Heart right ventricle (tissue), 16 donors: Measurements from ENCODE around the gene SSX2B. TPM values are rescaled to one million over a fixed set of nuclear protein-coding genes. Genes with fewer than 3 reads are reported as not detected.
"Not testable (repeated sequence)": the region's sequence is repeated elsewhere in the genome, so short reads cannot be mapped to it uniquely, and the experiment has no call there.

Source experiments
- ATAC-seq, 8 donors: fragments of 200-7000 bp; cut with Tn5 transposase; one replicate each; pipeline ENCODE4 v1.9.1; 2020; ENCODE audit warnings: mild to moderate bottlenecking in 8 of 8, moderate library complexity in 8 of 8, moderate number of reproducible peaks in 1 of 8
- DNase-seq, 2 donors: peaks; one replicate each; pipeline ENCODE4 v3.0.0-alpha.2; 2020
- H3K27ac ChIP-seq, 10 donors: fragments of 200-600 bp; sonication (generic) in 2 of 10; one replicate each; pipeline versions ENCODE4 v1.5.0 to v1.8.0; 2020 to 2022; ENCODE audit warnings: mild to moderate bottlenecking in 3 of 10
- H3K27me3 ChIP-seq, 7 donors: fragments of 200-600 bp; one replicate each; pipeline ENCODE4 v1.8.0; 2021 to 2022; ENCODE audit warnings: mild to moderate bottlenecking in 2 of 7
- H3K36me3 ChIP-seq, 9 donors: fragments of 200-600 bp; sonication (generic) in 1 of 9; one replicate each; pipeline versions ENCODE4 v1.5.0 to v1.8.0; 2020 to 2022; ENCODE audit warnings: mild to moderate bottlenecking in 2 of 9
- H3K4me1 ChIP-seq, 9 donors: fragments of 200-600 bp; sonication (generic) in 1 of 9; one replicate each; pipeline versions ENCODE4 v1.5.0 to v1.8.0; 2020 to 2022; ENCODE audit warnings: mild to moderate bottlenecking in 4 of 9
- H3K4me3 ChIP-seq, 10 donors: fragments of 200-600 bp; sonication (generic) in 2 of 10; one replicate each; pipeline versions ENCODE4 v1.5.0 to v1.8.0; 2020 to 2022; ENCODE audit warnings: mild to moderate bottlenecking in 7 of 10, moderate library complexity in 2 of 10
- H3K9me3 ChIP-seq, 11 donors: fragments of 200-600 bp in 10 of 11; sonication (generic) in 2 of 11; one replicate each; pipeline versions ENCODE4 v1.5.0 to v1.8.0; 2013 to 2022; ENCODE audit warnings: mild to moderate bottlenecking in 2 of 11, control low read depth in 1 of 11, moderate library complexity in 1 of 11
- WGBS, 2 donors: extraction: QIAGEN DNeasy Blood & Tissue Kit; methylation state at CpG; one replicate each; pipeline ENCODE4 v1.1.7; 2013; ENCODE audit warnings: inconsistent platforms in 1 of 2; 5-methylcytosine and 5-hydroxymethylcytosine counted together
- intact Hi-C, 10 donors: fragments of 100-400 bp; cut with DNase I; formaldehyde crosslinking; loops; one replicate each; pipeline versions ENCODE4 v1.11.1 to v1.14.2; 2022
- long read RNA-seq, 3 donors: library from polyadenylated mRNA; unstranded; transcript quantifications; one replicate each; pipeline ENCODE4 v2.0.0, GENCODE V29; 2020 to 2021
- polyA plus RNA-seq, 2 donors: library from polyadenylated mRNA; stranded (reverse); fragments of 200-250 nt; gene quantifications; one replicate each; pipeline ENCODE4 v1.2.3, GENCODE V29; 2013
- total RNA-seq, 10 donors: library from RNA; stranded (reverse); fragmentation: NEBNext Ultra II Directional in 3 of 10; extraction: Animal tissue kit (Norgen Biotek cat#: 25700) in 3 of 10; gene quantifications; one replicate each; pipeline versions ENCODE4 v1.2.1 to v1.2.4, GENCODE V29; 2021 to 2023
- donor health status: Arrhythmogenic right ventricular cardiomyopathy.
- donor health status: ischemic (EF 13 %, LVEDD 7.1; RV severe dilation, severe dysfunction).
- donor health status: healthy with polysubstance abuse.
- donor health status: DM: no; HTN: yes; CAD: no.
- donor health status: DM: no; HTN: no; CAD: no.
- donor health status: ischemic (EF 25% LVEDD 6.9; RV normal size, moderate dysfunction).
- donor health status: ischemic (EF 25% LVEDD 5.7; RV mildly dilated, moderate dysfunction).
- donor health status: healthy.
- donor health status: DM: yes; HTN: yes; CAD: no.
- donor health status: Ischemic cardiomyopathy.
- donor health status: ischemic (EF 35%, LVEDD 5.7; RV mildly dilated, moderate dysfunction).
- donor health status: nonischemic (EF 11% LVEDD 7.7; RV severe dilation, severe dysfunction).
- donor health status: DM: yes; HTN: yes; CAD: no.
- donor health status: PGD.
- donor health status: ischemic (EF 29% LVEDD 5.4; RV normal size, mild dysfunction).
- donor health status: nonischemic (EF 23%, LVEDD 6.1; RV moderate dilation, normal function).

Gene SSX2B, protein sequence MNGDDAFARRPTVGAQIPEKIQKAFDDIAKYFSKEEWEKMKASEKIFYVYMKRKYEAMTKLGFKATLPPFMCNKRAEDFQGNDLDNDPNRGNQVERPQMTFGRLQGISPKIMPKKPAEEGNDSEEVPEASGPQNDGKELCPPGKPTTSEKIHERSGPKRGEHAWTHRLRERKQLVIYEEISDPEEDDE
- not detected for total RNA-seq
- not detected for polyA plus RNA-seq
- long read RNA-seq, donor 1 = 0 reads
- long read RNA-seq, donor 2 = 0 reads
- long read RNA-seq, donor 3 = 0 reads

DNA sequence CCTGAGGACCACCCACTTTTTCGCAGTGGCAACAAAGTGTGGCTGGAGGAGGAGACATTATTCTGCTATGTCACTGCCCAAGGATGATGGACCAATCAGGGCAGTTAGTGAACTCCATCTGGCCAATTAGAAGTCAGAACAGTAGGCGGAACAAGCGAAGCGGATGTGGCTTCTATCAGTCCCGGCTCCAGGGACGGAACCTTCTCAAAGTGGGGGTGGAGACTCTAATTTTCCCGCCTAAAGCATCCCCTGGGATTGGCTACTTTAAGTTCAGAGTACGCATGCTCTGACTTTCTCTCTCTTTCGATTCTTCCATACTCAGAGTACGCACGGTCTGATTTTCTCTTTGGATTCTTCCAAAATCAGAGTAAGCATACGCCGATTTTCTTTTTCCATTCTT is at the start of gene SSX2B:
Gene SSX2B, plus strand, starts transcription at position 301 of the 400 bp plus-strand sequence. CDS start 1,429 bp downstream, outside the sequence.
- no CpG with 5 or more reads among the region's 13 CpGs for WGBS, 2 donors
- not testable (repeated sequence) for H3K9me3 ChIP-seq, H3K27ac ChIP-seq

DNA sequence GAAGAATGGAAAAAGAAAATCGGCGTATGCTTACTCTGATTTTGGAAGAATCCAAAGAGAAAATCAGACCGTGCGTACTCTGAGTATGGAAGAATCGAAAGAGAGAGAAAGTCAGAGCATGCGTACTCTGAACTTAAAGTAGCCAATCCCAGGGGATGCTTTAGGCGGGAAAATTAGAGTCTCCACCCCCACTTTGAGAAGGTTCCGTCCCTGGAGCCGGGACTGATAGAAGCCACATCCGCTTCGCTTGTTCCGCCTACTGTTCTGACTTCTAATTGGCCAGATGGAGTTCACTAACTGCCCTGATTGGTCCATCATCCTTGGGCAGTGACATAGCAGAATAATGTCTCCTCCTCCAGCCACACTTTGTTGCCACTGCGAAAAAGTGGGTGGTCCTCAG is 44.0 kb upstream of the SSX2B start, which contains the start of gene SSX2:
Gene SSX2, minus strand, starts transcription at position 101 of the 400 bp plus-strand sequence. CDS start 1,429 bp downstream, outside the sequence.
- H3K4me3 ChIP-seq, H3K27me3 ChIP-seq, H3K27ac ChIP-seq, DNase-seq, H3K36me3 ChIP-seq, H3K9me3 ChIP-seq, intact Hi-C loops, H3K4me1 ChIP-seq, ATAC-seq: not testable (repeated sequence)
- no CpG with 5 or more reads among the region's 13 CpGs for WGBS, 2 donors

More for the DNA sequence above, at the start of gene SSX2B:
- ATAC-seq, H3K36me3 ChIP-seq, H3K4me1 ChIP-seq, DNase-seq, intact Hi-C loops, H3K27me3 ChIP-seq, H3K4me3 ChIP-seq: not testable (repeated sequence)

DNA sequence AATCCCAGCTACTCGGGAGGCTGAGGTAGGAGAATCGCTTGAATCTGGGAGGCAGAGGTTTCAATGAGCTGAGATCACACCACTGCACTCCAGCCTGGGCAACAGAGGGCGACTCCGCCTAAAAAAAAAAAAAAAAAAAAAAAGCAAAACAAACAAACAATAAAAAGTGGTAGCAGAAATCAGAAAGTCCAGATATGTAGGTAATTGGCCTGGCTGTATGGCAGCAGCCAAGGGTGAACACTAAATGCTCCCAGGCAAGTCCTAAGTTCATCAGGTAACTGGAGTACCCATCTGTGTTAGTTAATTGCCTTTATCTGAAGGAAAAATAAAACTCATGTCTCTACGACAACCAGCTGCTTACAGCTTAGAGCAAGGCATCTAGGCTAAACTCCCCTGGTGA is 14.9 kb downstream of the SSX2B start:
- ATAC-seq, intact Hi-C loops, DNase-seq, H3K4me3 ChIP-seq, H3K27me3 ChIP-seq, H3K36me3 ChIP-seq, H3K9me3 ChIP-seq, H3K4me1 ChIP-seq, H3K27ac ChIP-seq: not testable (repeated sequence)
- no CpG with 5 or more reads among the region's 5 CpGs for WGBS, 2 donors

DNA sequence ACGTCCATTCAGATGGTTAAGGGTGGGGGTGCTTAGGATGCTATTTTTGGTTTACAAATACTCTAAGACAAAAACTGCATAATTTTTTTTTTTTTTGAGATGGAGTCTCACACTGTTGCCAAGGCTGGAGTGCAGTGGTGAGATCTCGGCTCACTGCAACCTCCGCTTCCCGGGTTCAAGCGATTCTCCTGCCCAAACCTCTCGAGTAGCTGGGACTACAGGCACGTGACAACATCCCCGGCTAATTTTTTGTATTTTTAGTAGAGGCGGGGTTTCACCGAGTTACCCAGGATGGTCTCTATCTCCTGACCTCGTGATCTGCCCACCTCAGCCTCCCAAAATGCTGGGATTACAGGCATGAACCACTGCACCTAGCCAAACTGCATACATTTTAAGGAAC is 22.5 kb downstream of the SSX2B start:
- H3K27me3 ChIP-seq, ATAC-seq, H3K27ac ChIP-seq, H3K4me1 ChIP-seq, H3K9me3 ChIP-seq, H3K4me3 ChIP-seq, DNase-seq, H3K36me3 ChIP-seq, intact Hi-C loops: not testable (repeated sequence)
- 81 to 85% methylated on average over 8 to 9 of the region's 11 CpGs for WGBS, 2 donors

GRCh38 chrX:52797327-52797726 is 46.3 kb downstream of the SSX2B start, which contains the start of gene SPANXN5:
Gene SPANXN5, minus strand, starts transcription at chrX:52797427. Its CDS starts 79 bp downstream, at chrX:52797348.
- H3K27ac ChIP-seq, ATAC-seq, intact Hi-C loops, DNase-seq, H3K36me3 ChIP-seq, H3K9me3 ChIP-seq, H3K4me1 ChIP-seq, H3K4me3 ChIP-seq: not testable (repeated sequence)
- WGBS, 2 donors = 88 to 90% methylated on average over 2 of the region's 2 CpGs
- H3K27me3 ChIP-seq = peaks cover 0 to 36% (median 0%) of the 10 kb centered on the region in 7 donors

GRCh38 chrX:52804876-52805275 is 53.8 kb downstream of the SSX2B start:
- H3K27me3 ChIP-seq = peaks cover 0 to 32% (median 0%) of the 10 kb centered on the region in 7 donors
- H3K4me1 ChIP-seq, H3K27ac ChIP-seq, H3K4me3 ChIP-seq, DNase-seq, H3K9me3 ChIP-seq, ATAC-seq, intact Hi-C loops, H3K36me3 ChIP-seq: not testable (repeated sequence)
- 74 to 83% methylated on average over 2 of the region's 2 CpGs for WGBS, 2 donors

Other genes starting within 250 kb of the SSX2B start
- gene XAGE1B, start 234.2 kb upstream of the SSX2B start, total RNA-seq = not detected
- gene XAGE1B, start 234.2 kb upstream of the SSX2B start, polyA plus RNA-seq = not detected
- not detected for gene SSX7, start 96.4 kb upstream of the SSX2B start, total RNA-seq
- gene SSX7, start 96.4 kb upstream of the SSX2B start, polyA plus RNA-seq = not detected
- gene SSX2, start 44.1 kb upstream of the SSX2B start, total RNA-seq = not detected
- gene SSX2, start 44.1 kb upstream of the SSX2B start, polyA plus RNA-seq = not detected
- gene SPANXN5, start 46.2 kb downstream of the SSX2B start, total RNA-seq = not detected
- not detected for gene SPANXN5, start 46.2 kb downstream of the SSX2B start, polyA plus RNA-seq
- not detected for gene XAGE5, start 60.0 kb downstream of the SSX2B start, total RNA-seq
- not detected for gene XAGE5, start 60.0 kb downstream of the SSX2B start, polyA plus RNA-seq
- not detected for gene XAGE3, start 116.8 kb downstream of the SSX2B start, total RNA-seq
- gene XAGE3, start 116.8 kb downstream of the SSX2B start, polyA plus RNA-seq = not detected
- 10 to 100 TPM in 1 of 10 donors, 1 to 10 TPM in 9; 4.3 to 10.3 (median 6.8) TPM for gene FAM156B, start 146.1 kb downstream of the SSX2B start, total RNA-seq
- 10 to 100 TPM; 15.0 to 41.4 TPM for gene FAM156B, start 146.1 kb downstream of the SSX2B start, polyA plus RNA-seq
- 1 to 10 TPM; 5.5 to 9.4 (median 7.1) TPM for gene FAM156A, start 207.3 kb downstream of the SSX2B start, total RNA-seq
- gene FAM156A, start 207.3 kb downstream of the SSX2B start, polyA plus RNA-seq = 10 to 100 TPM; 11.9 to 12.4 TPM